Skeletal muscle satellite cell (primary cell): ENCODE measurements around the gene CXCL10.

Source experiments
- H3K27me3 ChIP-seq: 2 replicates; pipeline ENCODE4 v1.7.0; 2013; ENCODE audit warnings: low read length; ENCODE audit not compliant: control insufficient read depth, insufficient read depth
- H3K36me3 ChIP-seq: 2 replicates; pipeline ENCODE4 v1.7.0; 2013; ENCODE audit warnings: mild to moderate bottlenecking, control low read depth, low read length; ENCODE audit not compliant: insufficient read depth
- H3K4me1 ChIP-seq: 2 replicates; pipeline ENCODE4 v1.7.0; 2013; ENCODE audit warnings: low read length; ENCODE audit not compliant: control insufficient read depth, insufficient read depth
- H3K4me2 ChIP-seq: 2 replicates; pipeline ENCODE4 v1.7.0; 2013; ENCODE audit warnings: mild to moderate bottlenecking, low read length
- H3K4me3 ChIP-seq: 2 replicates; pipeline ENCODE4 v1.7.0; 2013; ENCODE audit warnings: low read length
- H3K9ac ChIP-seq: 2 replicates; pipeline ENCODE4 v1.7.0; 2013; ENCODE audit warnings: mild to moderate bottlenecking, low read depth, low read length, moderate library complexity
- H3K9me3 ChIP-seq: replicated peaks from 2 replicates; pipeline ENCODE4 v1.7.0; 2013; ENCODE audit warnings: mild to moderate bottlenecking, control low read depth, low read length

The CXCL10 gene

DNA sequence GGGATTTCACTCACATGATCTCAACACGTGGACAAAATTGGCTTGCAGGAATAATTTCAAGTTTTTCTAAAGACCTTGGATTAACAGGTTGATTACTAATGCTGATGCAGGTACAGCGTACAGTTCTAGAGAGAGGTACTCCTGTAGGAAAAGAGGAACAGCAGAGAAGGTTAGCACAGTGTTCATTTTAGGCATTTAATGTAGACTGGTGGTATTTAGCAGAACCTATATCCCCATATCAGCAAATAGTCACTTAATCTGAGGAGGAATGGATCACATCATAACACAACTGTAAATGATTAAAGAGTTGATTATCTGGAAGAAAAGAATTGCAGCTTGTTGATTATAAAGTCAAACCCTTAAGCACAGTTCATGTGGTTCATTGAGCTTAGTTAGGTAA lies 620 bp downstream of the CXCL10 start:
- Histone ChIP-seq H3K4me3 (no peak overlapping the region), H3K36me3 (no peaks in the 10 kb centered on the region)

DNA sequence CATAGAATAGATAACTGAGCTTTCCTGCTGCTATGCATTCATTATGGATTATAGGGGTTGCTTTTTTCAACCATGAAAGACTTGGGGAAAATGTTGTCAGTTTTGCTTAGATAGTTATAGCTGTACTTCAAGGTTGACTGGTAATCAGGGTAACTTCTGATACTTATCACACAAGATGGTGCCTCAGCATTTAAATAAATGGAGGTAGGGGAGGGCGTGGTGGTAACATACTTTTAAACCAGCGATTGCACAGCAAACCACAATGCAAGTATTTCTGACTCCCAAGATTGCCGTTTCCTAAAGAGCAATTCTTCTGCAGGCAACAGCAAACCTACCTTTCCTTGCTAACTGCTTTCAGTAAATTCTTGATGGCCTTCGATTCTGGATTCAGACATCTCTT lies 1.3 kb downstream of the CXCL10 start:
- Histone ChIP-seq H3K4me1 (no peaks in the 10 kb centered on the region), H3K4me3 (no peak overlapping the region), H3K27me3 (peaks cover 37% of the 10 kb centered on the region), H3K9me3 (no peaks in the 10 kb centered on the region), H3K9ac (no peak overlapping the region), H3K36me3 (no peaks in the 10 kb centered on the region), H3K4me2 (no peak overlapping the region)

More for the DNA sequence above, 620 bp downstream of the CXCL10 start:
- Histone ChIP-seq H3K27me3 (peaks cover 37% of the 10 kb centered on the region), H3K4me1 (no peaks in the 10 kb centered on the region), H3K9me3 (no peaks in the 10 kb centered on the region), H3K4me2 (no peak overlapping the region), H3K9ac (no peak overlapping the region)

DNA sequence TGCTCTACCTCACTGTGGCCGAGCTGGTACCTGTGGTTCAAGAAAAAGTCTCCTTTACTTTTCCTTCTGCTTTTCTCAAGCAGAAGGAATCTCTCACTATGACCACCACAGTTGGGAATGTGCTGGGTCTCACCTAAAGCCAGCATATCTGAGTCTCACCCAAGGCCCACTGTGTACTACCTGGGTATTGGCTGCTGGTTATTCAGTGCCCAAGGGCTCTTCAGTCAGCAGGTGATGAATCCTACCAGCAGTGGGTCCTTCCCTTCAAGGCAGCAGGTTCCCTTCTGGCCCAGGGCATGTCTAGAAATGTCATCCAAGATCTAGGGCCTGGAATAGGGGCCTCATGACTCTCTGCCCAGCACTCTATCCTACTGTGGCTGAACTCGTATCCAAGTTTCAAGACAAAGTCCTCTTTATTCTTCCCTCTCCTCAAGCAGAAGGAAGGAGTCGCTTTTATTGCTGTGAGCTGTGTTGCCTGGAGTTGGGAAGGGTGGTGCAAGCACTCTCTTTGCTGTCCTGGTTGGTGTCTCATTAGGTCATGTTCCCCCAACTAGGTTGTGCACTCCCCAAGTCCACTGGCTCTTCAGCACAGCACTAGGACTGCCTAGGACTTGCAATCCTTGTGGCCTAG lies 6.1 kb downstream of the CXCL10 start:
- Histone ChIP-seq H3K4me2 (no peak overlapping the region), H3K9ac (no peak overlapping the region), H3K36me3 (no peaks in the 10 kb centered on the region), H3K9me3 (no peaks in the 10 kb centered on the region), H3K4me3 (no peak overlapping the region), H3K4me1 (peaks cover 11% of the 10 kb centered on the region), H3K27me3 (peaks cover 14% of the 10 kb centered on the region)

DNA sequence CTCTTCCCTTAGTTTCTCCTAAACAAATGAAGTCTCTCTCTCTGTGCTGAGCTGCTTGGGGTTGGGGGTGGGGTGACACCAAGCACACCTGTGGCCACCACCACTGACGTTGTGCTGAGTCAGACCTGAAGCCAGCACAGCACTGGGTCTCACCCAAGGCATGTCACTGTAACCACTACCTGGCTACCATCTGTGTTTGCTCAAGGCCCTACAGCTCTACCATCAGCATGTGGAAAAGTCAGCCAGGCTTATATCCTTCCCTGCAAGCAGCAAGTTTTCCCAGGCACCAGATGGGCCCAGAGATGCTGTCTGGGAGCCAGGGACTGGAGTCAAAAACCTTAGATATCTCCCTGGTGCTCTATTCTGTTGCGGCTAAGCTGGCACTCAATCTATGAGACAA lies 6.9 kb downstream of the CXCL10 start:
- no peaks in the 10 kb centered on the region for H3K9me3 ChIP-seq
- H3K4me2 ChIP-seq, result no peak overlapping the region
- H3K4me1 ChIP-seq, result peaks cover 18% of the 10 kb centered on the region
- no peaks in the 10 kb centered on the region for H3K36me3 ChIP-seq
- H3K4me3 ChIP-seq, result no peak overlapping the region
- no peak overlapping the region for H3K9ac ChIP-seq
- peaks cover 6% of the 10 kb centered on the region for H3K27me3 ChIP-seq

DNA sequence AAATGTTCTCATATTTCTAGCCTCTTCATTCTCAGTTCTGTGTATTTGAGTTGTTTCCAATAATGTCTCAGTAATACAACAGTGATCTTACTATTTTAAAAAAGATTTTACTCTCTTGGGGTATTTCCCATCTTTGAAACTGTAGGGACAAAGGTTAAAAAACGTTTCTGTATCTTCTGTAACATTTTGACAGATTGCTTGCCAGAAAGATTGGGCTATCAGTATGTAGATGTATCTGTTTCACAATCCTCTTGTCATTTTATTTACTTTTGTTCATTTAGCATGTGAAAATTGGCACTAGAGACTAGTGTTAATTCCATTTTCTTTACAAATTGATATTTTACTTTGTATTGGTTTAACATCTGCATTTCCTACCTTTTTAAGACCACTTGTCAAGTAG lies 9.8 kb downstream of the CXCL10 start:
- no peaks in the 10 kb centered on the region for H3K9me3 ChIP-seq
- peaks cover 2% of the 10 kb centered on the region for H3K27me3 ChIP-seq
- no peak overlapping the region for H3K4me2 ChIP-seq
- no peak overlapping the region for H3K4me3 ChIP-seq
- no peaks in the 10 kb centered on the region for H3K36me3 ChIP-seq
- H3K9ac ChIP-seq, result no peak overlapping the region
- H3K4me1 ChIP-seq, result peaks cover 20% of the 10 kb centered on the region

DNA sequence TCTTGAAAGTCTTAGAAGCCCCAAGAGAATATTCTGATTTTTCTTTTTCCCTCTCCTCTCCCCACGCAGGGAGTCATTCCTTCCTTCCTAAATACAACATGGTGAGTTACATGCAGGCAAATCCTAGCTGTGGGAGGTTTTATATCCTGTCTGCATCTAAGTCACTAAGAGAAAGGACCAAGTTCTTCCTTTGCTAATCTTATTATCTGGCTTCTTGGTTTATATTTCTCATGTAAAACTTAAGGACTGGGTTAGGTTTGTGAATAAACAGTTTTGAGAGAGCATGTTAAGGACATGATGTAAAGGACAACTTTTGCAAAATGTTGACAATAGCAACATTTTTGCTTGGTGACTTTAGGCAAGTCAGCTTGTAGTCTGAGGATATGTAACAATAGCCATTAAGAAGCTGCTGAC lies 10.9 kb downstream of the CXCL10 start:
- Histone ChIP-seq H3K27me3 (peaks cover 12% of the 10 kb centered on the region), H3K4me1 (peaks cover 20% of the 10 kb centered on the region), H3K9ac (peak overlapping the region; percentile 63), H3K9me3 (no peaks in the 10 kb centered on the region), H3K36me3 (no peaks in the 10 kb centered on the region), H3K4me2 (peak overlapping the region; percentile 72), H3K4me3 (no peak overlapping the region)

DNA sequence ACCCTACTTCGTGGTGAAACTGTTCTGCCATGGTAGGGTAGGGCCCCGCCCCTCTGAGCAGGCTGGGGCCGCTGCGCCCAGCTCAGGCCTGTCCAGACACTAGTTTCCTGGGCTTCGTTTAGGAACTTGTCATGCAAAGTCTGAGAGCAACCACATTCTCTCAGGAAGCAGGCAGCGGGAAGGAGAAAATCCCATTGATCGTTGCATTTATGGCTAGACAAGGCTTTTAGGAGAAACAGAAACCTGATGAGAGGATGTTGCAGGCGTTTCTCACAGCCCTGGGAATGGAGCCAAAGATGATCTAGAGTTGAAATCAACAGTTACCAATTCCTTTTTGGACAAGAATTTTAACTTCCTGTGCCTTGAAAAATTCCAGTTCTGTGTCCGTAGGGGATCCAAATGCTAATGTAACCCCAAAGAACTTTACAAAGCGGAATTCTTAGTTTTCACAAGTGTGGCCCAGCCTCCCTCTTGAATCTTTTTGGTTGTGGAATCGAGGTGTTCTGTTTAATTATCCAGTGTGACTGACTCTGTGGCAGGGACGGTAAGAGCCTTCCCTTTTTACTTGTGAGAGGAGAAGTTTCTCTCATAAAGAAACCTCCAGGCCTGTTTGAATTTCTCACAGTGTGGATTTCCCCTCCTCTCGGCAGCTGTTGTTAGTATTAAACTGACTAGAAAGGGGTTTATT lies 11.5 kb downstream of the CXCL10 start:
- H3K4me1 ChIP-seq, result peaks cover 20% of the 10 kb centered on the region
- H3K4me3 ChIP-seq, result peak overlapping the region; percentile 43
- H3K4me2 ChIP-seq, result peak overlapping the region; percentile 72
- no peaks in the 10 kb centered on the region for H3K9me3 ChIP-seq
- peak overlapping the region; percentile 63 for H3K9ac ChIP-seq
- H3K27me3 ChIP-seq, result peaks cover 17% of the 10 kb centered on the region
- no peaks in the 10 kb centered on the region for H3K36me3 ChIP-seq

DNA sequence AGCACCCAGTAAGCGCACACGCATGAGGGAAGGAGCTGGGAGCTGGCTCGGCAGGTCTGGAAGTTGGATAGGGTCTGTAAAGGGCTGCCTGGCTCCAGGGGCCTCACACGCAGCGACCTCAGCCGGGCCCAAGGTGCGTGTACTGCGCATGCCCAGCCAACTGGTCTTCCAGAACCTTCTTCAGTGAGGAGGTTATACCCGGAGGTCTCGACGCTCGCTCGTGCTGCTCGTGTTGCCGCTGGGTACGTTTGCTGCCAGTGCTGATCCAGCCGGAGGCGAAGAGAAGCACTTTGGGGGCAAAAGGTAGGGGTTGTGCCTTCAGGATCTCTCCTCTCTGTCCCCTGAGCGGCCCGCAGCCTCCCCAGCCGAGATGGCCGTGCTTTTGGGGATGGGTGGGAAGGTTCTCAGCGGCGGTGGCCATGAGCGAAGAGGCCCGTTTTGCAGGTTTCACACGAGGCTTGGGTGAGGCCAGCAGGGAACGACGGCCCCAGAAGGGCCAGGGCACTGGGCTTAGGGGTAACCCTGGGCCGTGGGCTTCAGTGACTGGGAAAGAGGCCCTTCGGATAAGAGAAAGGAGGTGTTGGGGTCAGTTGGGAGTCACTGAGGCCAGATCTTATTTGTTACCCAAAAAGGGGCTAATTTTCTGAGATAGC lies 12.2 kb downstream of the CXCL10 start:
- H3K9ac ChIP-seq, result no peak overlapping the region
- peaks cover 23% of the 10 kb centered on the region for H3K27me3 ChIP-seq
- peaks cover 20% of the 10 kb centered on the region for H3K4me1 ChIP-seq
- peak overlapping the region; percentile 72 for H3K4me2 ChIP-seq
- H3K9me3 ChIP-seq, result no peaks in the 10 kb centered on the region
- H3K36me3 ChIP-seq, result no peaks in the 10 kb centered on the region
- peak overlapping the region; percentile 43 for H3K4me3 ChIP-seq

DNA sequence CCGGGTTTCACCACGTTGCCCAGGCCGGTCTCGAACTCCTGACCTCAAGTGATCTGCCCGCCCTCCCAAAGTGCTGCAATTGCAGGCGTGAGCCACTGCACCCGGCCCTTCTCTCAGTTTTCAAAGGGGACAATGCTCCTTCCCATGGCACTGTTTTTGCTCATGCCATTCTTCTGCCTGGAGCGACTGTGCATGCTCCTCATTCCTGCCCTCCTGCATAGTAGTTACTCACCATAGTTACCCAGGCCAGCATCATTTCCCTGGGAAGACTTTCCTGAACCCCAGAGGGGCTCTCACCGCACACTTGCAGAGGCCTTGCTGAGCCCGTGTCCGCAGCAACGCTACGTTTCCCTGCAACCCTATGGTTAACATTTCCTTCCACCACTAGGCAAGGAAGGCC lies 12.7 kb downstream of the CXCL10 start:
- Histone ChIP-seq H3K4me1 (peaks cover 20% of the 10 kb centered on the region), H3K9ac (no peak overlapping the region)

DNA sequence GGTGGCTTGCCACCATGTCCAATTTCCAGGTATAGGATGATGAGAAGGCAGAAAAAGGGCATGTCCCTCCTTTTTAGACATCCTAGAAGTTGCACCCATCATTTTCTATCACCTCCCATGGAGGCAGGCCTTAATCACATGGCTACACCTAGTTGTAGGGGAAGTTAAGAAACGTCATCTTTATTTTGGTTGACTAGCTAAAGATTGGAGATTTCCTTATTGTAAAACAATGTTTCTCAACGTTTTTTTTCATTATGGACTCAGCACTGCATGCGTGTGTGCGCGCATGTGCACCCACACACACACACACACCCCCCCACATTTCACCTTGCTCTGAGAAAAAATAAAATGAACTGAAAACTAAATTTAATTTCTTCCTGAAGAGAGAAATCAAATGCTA lies 14.0 kb downstream of the CXCL10 start:
- Histone ChIP-seq H3K4me3 (no peak overlapping the region), H3K9me3 (no peaks in the 10 kb centered on the region), H3K36me3 (no peaks in the 10 kb centered on the region), H3K4me2 (no peak overlapping the region), H3K9ac (no peak overlapping the region), H3K4me1 (peaks cover 20% of the 10 kb centered on the region), H3K27me3 (peaks cover 26% of the 10 kb centered on the region)

More for the DNA sequence above, 12.7 kb downstream of the CXCL10 start:
- Histone ChIP-seq H3K9me3 (no peaks in the 10 kb centered on the region), H3K4me3 (no peak overlapping the region), H3K27me3 (peaks cover 26% of the 10 kb centered on the region), H3K4me2 (no peak overlapping the region), H3K36me3 (no peaks in the 10 kb centered on the region)

DNA sequence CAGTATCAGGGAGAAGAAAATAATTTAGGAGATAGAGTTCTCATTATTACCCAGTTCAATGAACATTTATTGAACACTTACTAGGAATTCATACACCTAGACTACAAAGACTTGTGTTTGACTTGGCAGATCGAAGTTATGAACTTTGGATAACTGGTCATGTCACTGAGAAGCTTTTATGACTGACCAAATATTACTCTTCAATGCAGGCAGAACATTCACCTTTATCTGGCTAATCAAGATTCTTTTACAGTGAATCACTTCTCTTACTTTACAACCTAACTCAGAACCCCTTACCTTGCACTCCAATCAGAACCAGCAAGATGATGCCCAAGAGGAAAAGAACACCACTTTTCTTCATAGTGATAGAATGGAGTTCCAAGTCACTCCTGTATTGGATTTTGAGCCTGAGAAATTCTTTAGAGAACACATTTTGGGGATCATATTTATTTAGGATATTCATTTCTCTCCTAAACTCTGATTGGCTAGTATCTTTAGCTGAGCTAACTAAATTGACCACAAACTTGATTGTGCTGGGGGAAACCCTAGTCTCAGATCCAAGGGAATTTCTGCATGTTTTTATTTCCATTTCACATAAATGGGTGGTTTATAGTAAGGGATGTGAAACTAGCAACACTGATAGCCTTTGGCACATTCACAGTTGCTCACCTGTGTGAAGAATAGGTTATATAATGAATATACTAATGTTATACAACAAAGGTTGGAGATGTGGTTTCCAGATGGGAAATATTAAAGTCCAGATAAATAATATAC lies 16.0 kb downstream of the CXCL10 start, which contains the start of gene CXCL9:
CXCL9 (minus strand) TSS at position 421 of the 774 bp plus-strand sequence; CDS start at position 361, 60 bp downstream.
- no peak within 1 kb of the TSS for H3K4me3 ChIP-seq
- H3K9me3 ChIP-seq, result no peaks in the 10 kb centered on the region
- H3K27me3 ChIP-seq, result peaks cover 32% of the 10 kb centered on the region
- peaks cover 11% of the 10 kb centered on the region for H3K4me1 ChIP-seq
- no peak within 1 kb of the TSS for H3K9ac ChIP-seq
- H3K4me2 ChIP-seq, result no peak within 1 kb of the TSS
- no peaks in the 10 kb centered on the region for H3K36me3 ChIP-seq
